GM18505 (cell line): Measurements from ENCODE around the gene DRD3.

ENCODE experiments used
- ATAC-seq: cut with Tn5 transposase; IDR thresholded peaks from one replicate; pipeline ENCODE4 v1.9.1; 2021; ENCODE audit not compliant: unreplicated experiment
- POLR2A ChIP-seq: IDR thresholded peaks from 4 replicates; pipeline ENCODE4 v1.6.1; 2011; ENCODE audit warnings: borderline replicate concordance; ENCODE audit not compliant: insufficient read depth, insufficient read length; ENCODE audit errors: extremely low read depth

Gene DRD3

GRCh38 chr3:114178770-114179368 is at the start of gene DRD3:
DRD3 (minus strand) TSS chr3:114179052; CDS start chr3:114171992, 7,060 bp downstream.
- no peak for ATAC-seq
- TF ChIP-seq POLR2A, result no peak

GRCh38 chr3:114227076-114227475 is 48.2 kb upstream of the DRD3 start:
- no peak for ATAC-seq
- TF ChIP-seq POLR2A, result no peak

- no peak for ATAC-seq
- TF ChIP-seq POLR2A, result no peak
Measured at GRCh38 chr3:114226313-114226712, 47.5 kb upstream of the DRD3 start.

- TF ChIP-seq POLR2A, result no peak
- peak; percentile 87 for ATAC-seq
Measured at GRCh38 chr3:114223143-114223542, 44.3 kb upstream of the DRD3 start.

- no peak for ATAC-seq
- no peak for TF ChIP-seq POLR2A
Measured at GRCh38 chr3:114221881-114222264, 43.0 kb upstream of the DRD3 start.

- TF ChIP-seq POLR2A, result no peak
- ATAC-seq, result no peak
Measured at GRCh38 chr3:114221165-114221880, 42.5 kb upstream of the DRD3 start.

GRCh38 chr3:114219741-114220140 is 40.9 kb upstream of the DRD3 start:
- ATAC-seq, result no peak
- no peak for TF ChIP-seq POLR2A

- no peak for ATAC-seq
- no peak for TF ChIP-seq POLR2A
Measured at GRCh38 chr3:114218578-114219185, 39.8 kb upstream of the DRD3 start.

GRCh38 chr3:114218006-114218405 is 39.2 kb upstream of the DRD3 start:
- no peak for TF ChIP-seq POLR2A
- no peak for ATAC-seq

GRCh38 chr3:114217266-114217665 is 38.4 kb upstream of the DRD3 start:
- no peak for TF ChIP-seq POLR2A

GRCh38 chr3:114216186-114216970 is 37.5 kb upstream of the DRD3 start:
- TF ChIP-seq POLR2A, result no peak
- no peak for ATAC-seq

More at GRCh38 chr3:114217266-114217665, 38.4 kb upstream of the DRD3 start:
- no peak for ATAC-seq

- ATAC-seq, result peak; percentile 18
- no peak for TF ChIP-seq POLR2A
Measured at GRCh38 chr3:114214542-114215341, 35.9 kb upstream of the DRD3 start.
